NCI-H69 (cell line): ENCODE data around the gene MRGPRG.
A peak's percentile ranks its signal among the peaks of the same experiment; 100 is the strongest.
"Not testable (repeated sequence)": the region's sequence is repeated elsewhere in the genome, so short reads cannot be mapped to it uniquely, and the experiment has no call there.

ENCODE experiments used
- DNase-seq: peaks from one replicate; lab custom pipeline; 2025; lab: John Stamatoyannopoulos, UW

Gene MRGPRG

GRCh38 chr11:3176487-3176886 lies 42.1 kb downstream of the MRGPRG start:
- DNase-seq, result no peak

GRCh38 chr11:3175194-3175593 lies 43.4 kb downstream of the MRGPRG start:
- no peak for DNase-seq

- no peak for DNase-seq
These were observed 44.2 kb downstream of the MRGPRG start for GRCh38 chr11:3174387-3174786.

- DNase-seq, result no peak
These were observed 44.8 kb downstream of the MRGPRG start for GRCh38 chr11:3173795-3174194.

GRCh38 chr11:3171931-3172560 lies 46.6 kb downstream of the MRGPRG start:
- no peak for DNase-seq

- DNase-seq, result no peak
These were observed 47.6 kb downstream of the MRGPRG start for GRCh38 chr11:3170756-3171650.

- DNase-seq, result peak; percentile 23
These were observed 48.4 kb downstream of the MRGPRG start for GRCh38 chr11:3170044-3170755.

- DNase-seq, result peak; percentile 45
These were observed 49.2 kb downstream of the MRGPRG start for GRCh38 chr11:3169255-3170043.

- DNase-seq, result not testable (repeated sequence)
These were observed 49.8 kb downstream of the MRGPRG start for GRCh38 chr11:3168742-3169254.
